Vagina (tissue), 2 donors: ENCODE data around the gene OVOL2.

Source experiments
- CTCF ChIP-seq, 3 experiments: fragments of 450-650 bp in 2 of 3; fragments of 200-600 bp in 1 of 3; sonication (generic) in 1 of 3; IDR thresholded peaks; one replicate each; pipeline ENCODE4 v1.5.1; 2017 to 2019; ENCODE audit warnings: antibody characterized with exemption in 3 of 3, mild to moderate bottlenecking in 2 of 3, moderate library complexity in 2 of 3
- POLR2A ChIP-seq, 2 donors: fragments of 450-650 bp; IDR thresholded peaks; one replicate each; pipeline ENCODE4 v1.6.1; 2017; ENCODE audit warnings: antibody characterized with exemption in 2 of 2, mild to moderate bottlenecking in 2 of 2, moderate library complexity in 2 of 2
- POLR2AphosphoS5 ChIP-seq, 2 donors: sonication (generic); formaldehyde crosslinking; IDR thresholded peaks; one replicate each; pipeline ENCODE4 v1.9.0; 2017; ENCODE audit warnings: antibody characterized with exemption in 2 of 2, mild to moderate bottlenecking in 2 of 2, low read depth in 1 of 2; ENCODE audit not compliant: insufficient read depth in 1 of 2

GRCh38 chr20:18046535-18046934 lies 11.2 kb downstream of the OVOL2 start:
- TF ChIP-seq CTCF (IDR thresholded peaks at IDR 0.05) (no peak), POLR2A (IDR thresholded peaks at IDR 0.05) (no peak), POLR2AphosphoS5 (IDR thresholded peaks at IDR 0.05; ENCODE audit: insufficient read depth in 1 of 2, low read depth in 1 of 2) (no peak)
